PC-3 (cell line): ENCODE measurements around the gene BARX1.
"Not testable (repeated sequence)": the region's sequence is repeated elsewhere in the genome, so short reads cannot be mapped to it uniquely, and the experiment has no call there.

ENCODE experiments used
- EZH2phosphoT487 ChIP-seq: fragments of 300-600 bp; sonication (generic); IDR thresholded peaks from 2 replicates; pipeline ENCODE4 v1.6.1; 2018; ENCODE audit warnings: mild to moderate bottlenecking, antibody characterized with exemption, low read length, borderline replicate concordance
- TF ChIP-seq, protein P1 (sequence below): fragments of 300-600 bp; sonication (generic); conservative IDR thresholded peaks from 2 replicates; pipeline ENCODE4 v1.5.1; 2017; ENCODE audit warnings: antibody characterized with exemption, low read depth, mild to moderate bottlenecking, low read length

DNA sequence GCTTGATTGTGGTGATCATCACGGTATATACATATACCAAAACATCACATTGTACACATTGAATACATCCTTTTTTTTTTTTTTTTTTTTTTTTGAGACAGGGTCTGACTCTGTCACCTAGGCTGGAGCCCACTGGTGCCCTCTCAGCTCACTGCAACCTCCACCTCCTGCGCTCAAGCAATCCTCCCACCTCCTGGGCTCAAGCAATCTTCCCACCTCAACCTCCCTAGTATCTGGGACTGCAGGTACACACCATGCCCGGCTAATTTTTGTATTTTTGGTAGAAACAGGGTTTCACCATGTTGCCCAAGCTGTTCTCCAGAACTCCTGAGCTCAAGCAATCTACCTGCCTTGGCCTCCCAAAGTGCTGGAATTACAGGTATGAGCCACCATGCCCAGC, 8.3 kb upstream of the BARX1 start:
- TF ChIP-seq, protein P1, sequence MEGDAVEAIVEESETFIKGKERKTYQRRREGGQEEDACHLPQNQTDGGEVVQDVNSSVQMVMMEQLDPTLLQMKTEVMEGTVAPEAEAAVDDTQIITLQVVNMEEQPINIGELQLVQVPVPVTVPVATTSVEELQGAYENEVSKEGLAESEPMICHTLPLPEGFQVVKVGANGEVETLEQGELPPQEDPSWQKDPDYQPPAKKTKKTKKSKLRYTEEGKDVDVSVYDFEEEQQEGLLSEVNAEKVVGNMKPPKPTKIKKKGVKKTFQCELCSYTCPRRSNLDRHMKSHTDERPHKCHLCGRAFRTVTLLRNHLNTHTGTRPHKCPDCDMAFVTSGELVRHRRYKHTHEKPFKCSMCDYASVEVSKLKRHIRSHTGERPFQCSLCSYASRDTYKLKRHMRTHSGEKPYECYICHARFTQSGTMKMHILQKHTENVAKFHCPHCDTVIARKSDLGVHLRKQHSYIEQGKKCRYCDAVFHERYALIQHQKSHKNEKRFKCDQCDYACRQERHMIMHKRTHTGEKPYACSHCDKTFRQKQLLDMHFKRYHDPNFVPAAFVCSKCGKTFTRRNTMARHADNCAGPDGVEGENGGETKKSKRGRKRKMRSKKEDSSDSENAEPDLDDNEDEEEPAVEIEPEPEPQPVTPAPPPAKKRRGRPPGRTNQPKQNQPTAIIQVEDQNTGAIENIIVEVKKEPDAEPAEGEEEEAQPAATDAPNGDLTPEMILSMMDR: not testable (repeated sequence)
- TF ChIP-seq EZH2phosphoT487: not testable (repeated sequence)
